CD4-positive, alpha-beta T cell treated with Interleukin-6 at 100 ng/mL for 8 hours (primary cell): Measurements from ENCODE around the gene NGEF.
"Not testable (repeated sequence)": the region's sequence is repeated elsewhere in the genome, so short reads cannot be mapped to it uniquely, and the experiment has no call there.

Source experiments
- DNase-seq: peaks from one replicate; pipeline ENCODE4 v3.0.0-alpha.2; 2020; ENCODE audit warnings: mixed read lengths, low spot score

The NGEF gene

GRCh38 chr2:232870766-232871371, 142.2 kb downstream of the NGEF start:
- no peak for DNase-seq

- DNase-seq: no peak
Measured at GRCh38 chr2:232870018-232870765, 142.9 kb downstream of the NGEF start, which contains the start of gene SNORC. TSS of gene SNORC (plus strand) at chr2:232870264. CDS start at chr2:232870342, 78 bp downstream.

DNA sequence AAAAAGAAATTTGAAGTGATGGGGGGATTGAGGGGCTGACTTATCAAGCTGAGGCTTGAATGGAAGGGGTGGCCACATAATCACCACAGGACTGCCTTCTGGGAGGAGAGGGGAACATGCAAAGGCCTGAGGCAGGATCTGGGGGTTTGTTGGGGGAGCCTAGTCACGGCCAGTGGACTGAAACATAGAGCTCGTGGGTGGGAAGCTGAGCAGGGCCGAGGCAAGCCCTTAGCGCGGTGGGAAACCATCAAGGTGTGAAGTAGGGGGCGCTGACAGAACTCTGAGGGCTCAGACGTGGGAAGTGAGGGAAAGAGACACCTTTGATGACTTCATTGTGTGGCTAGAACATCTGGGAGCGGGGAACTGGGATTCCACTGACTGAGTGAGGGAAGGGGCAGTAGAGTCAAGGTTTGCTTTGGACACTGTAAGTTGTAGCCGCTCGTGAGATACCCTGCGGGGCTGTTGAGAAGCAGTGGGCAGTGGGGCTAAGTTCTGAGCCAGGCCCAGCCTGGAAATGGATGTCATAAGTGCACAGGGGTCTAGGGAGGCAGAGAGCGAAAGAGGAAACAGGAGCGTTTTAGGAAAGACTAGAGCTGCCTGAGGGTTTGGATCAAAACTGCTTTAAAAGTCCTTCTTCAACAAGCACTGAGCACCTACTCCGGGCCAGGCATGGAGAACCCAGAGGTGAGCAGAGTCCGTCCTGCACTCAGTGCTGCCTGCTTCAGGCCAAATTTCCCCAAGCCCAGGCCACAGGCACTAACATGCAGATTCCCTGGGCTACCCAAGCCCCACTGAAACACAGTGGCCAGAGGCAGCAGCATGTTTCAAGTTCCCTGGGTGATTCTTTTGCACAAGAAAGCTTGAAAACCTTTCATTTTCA, 143.7 kb downstream of the NGEF start:
- no peak for DNase-seq

GRCh38 chr2:232866104-232866503, 147.0 kb downstream of the NGEF start:
- DNase-seq: no peak

DNA sequence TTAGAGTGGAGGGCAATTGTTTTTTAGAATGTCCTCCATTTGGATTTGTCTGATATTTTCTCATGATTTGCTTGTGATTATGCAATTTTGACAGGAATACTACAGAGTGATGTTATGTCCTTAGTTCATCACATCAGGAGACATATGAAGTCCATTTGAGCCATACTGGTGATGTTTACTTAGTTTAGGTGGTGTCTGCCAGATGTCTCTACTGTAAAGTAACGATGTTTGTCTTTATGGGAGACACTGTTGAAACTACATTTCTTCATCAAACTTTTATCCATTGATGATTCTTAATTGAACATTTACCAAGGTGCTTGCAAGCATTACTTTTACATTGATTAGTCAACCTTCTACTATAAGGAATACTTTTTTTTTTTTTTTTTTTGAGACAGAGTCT, 147.9 kb downstream of the NGEF start:
- no peak for DNase-seq

DNA sequence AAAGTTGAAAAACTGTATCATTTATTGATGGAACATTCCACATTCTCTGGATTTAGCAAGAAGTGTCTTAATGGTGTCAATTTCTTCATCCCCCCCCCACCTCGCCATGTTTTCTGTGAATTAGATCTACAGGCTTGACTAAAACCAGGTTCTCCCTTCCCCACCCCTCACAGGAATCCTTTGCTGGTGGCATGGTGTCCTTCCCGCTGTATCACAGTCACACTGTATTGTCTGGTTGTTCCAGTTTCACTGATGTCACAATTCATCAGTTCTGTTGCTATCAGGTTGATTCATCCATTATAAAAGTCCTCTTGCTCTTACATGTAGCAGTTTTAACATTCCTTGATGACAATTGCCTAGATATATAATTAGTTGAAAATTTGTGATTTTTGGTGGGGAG, 149.1 kb downstream of the NGEF start:
- no peak for DNase-seq

DNA sequence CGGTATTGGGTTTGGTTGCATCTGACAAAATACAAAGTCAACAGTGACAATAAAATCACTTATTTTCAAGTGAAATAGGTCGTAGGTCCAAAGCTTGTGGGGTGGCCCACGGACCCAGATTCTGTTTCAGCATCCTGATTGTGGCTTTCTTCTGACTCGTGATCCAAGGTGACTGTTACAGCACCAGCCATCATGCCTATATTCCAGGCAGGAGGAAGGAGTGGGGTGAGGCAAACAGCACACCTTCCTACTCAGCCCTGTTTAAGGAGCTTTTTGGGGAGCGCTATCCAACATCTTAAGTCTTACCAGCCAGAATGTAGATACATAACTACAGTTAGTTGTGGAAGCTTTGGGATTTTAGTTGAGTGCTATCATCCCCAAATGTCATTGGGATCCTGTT, 151.7 kb downstream of the NGEF start:
- DNase-seq: no peak

DNA sequence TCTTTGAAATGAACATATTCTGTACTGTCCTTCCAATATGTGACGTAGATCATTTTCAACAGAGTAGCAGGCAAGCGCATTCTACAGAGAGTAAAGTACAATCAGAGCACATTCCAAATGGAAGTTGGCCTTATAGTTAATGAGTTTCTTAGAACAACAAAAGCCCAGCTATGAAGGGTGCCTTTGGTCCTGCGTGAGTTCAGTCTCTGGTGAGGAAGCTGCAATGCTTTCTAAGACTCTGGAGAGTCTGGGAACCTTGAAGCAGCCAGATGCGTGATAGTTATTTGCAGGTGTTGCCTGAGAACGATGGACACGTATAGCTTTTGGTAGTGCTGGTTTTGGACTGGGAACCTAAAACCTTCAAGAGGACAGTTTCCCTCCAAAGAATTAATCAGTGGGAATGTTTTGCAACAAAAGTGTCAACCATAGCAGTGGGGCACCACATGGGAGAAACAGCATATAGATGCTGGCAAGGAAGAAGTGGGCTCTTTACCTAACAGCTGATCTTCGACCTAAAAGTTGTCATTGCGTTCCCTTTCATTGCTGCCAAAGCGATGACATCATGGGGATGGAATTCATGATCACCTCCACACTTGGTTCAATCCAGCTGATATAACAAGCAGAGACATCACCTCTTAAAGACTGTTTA, 152.3 kb downstream of the NGEF start:
- DNase-seq: no peak

DNA sequence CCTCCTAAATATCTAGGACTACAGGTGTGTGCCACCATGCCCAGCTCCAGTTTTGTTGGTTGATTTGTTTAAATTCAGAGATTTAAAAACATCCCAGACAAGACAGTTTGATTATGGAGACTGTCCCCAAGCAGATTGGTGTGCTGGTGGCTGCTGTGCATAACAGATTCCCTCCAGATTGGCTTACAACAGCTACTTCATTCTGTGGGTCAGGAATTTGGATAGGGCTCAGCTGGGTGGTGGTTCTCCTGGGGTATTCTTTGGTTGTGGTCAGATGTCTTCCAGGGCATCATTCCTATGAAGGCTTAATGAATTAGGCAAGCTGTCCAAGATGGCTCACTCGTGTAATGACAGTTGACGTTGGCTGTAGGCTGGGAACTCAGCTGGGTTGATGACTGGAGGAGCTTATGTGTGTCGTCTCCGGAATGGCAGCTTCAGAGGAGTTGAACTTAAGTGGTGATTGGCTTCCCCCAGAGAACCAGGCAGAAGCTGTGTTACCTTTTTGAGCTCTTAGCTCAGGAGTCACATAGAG, 153.6 kb downstream of the NGEF start:
- no peak for DNase-seq

DNA sequence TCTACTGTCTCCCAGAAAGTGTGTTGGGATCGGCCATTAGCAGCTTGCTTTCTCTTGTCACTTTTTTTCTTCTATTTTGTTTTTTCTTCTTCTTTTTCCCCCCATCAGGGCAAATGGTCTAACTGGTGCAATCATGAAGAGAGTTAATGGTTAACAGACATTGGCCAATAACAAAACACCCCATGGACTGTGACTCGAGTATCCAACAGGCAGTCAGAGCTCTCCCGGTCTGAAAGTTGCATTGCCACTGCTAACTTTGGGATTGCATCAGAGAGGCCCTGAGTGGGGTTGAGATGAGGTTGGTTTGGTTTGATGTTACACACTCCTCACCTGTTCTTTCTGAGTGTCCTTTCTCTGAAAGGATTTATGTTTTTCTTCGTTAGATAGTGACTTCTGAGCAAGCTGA, 155.9 kb downstream of the NGEF start:
- no peak for DNase-seq

- no peak for DNase-seq
Measured at GRCh38 chr2:232854082-232854481, 159.0 kb downstream of the NGEF start.

GRCh38 chr2:232852676-232853075, 160.4 kb downstream of the NGEF start:
- no peak for DNase-seq

DNA sequence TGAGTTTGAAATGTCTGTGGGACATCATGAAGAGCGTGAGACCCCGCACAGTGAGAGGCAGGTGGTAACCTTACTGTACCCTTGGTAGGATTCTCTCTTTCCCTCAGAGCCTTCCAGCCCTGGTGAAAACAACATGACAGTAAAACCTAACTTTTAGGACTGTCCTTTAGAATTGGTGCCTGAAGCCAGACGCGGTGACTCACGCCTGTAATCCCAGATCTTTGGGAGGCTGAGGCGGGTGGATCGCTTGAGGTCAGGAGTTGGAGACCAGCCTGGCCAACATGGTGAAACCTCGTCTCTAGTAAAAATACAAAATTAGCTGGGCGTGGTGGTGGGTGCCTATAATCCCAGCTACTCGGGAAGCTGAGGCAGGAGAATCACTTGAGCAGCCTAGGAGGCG, 161.0 kb downstream of the NGEF start:
- DNase-seq: not testable (repeated sequence)

DNA sequence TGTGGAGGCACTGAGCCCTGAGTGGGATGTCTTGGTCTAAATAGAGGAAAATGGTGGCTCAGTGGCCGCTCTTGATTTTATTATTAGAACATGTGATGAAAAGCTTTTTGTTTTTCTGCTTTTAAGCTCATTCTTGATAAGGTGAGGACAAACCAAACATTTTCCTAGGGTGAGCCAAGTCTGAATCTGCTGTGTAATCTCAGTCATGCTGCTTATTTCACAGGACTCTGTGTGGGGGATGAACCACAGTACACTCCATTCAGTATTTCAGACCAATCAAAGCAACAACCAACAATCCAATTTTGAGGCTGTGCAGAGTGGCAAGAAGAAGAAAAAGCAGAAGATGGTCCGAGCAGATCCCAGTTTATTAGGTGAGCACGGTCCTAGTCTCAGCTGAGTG, 163.0 kb downstream of the NGEF start:
- DNase-seq: no peak

DNA sequence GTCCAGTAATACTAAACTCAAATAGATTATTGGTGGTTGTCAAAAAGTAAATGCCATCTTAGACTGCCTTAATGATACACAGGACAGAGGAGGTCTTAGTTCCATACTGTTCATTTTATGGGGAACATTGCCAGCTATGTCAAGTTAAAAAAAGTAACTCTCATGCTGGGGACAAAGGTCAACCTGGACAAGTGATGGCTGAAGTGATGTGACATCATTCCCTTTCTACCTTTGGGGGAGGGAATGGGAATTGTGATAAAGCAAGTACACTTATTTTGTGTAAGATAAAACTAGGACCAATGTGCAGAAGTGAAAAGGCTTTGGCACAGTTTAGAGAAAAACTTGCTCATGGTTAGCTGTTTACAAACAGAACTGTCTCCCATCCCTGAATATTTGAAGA, 167.0 kb downstream of the NGEF start:
- no peak for DNase-seq

- no peak for DNase-seq
Measured at GRCh38 chr2:232843834-232844233, 169.2 kb downstream of the NGEF start.

- no peak for DNase-seq
Measured at GRCh38 chr2:232842689-232843088, 170.4 kb downstream of the NGEF start.

GRCh38 chr2:232839411-232840079, 173.5 kb downstream of the NGEF start:
- DNase-seq: no peak

DNA sequence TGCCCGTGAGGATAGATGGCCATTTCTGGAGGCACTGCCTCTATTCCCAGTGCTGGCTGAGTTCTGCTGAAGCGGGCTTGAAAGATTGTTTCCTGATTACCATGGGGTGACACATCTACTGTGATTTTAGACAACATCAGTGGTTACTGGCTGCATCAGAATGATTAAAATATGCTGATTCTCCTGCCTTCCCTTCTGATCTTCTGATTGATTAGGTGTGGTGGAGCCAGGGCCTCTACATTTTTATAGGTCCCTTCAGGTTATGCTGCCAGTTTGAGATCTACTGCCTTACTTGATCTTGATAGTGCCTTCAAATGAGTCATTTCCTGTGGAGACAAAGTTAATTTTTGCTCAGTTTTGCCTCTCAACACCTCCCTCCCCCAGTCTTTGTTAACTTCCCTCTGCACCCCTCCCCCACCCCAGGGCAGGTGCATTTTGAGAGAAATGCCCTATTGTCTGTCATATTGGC, 174.6 kb downstream of the NGEF start:
- peak; percentile 73 for DNase-seq

- DNase-seq: no peak
Measured at GRCh38 chr2:232836934-232837333, 176.1 kb downstream of the NGEF start.

DNA sequence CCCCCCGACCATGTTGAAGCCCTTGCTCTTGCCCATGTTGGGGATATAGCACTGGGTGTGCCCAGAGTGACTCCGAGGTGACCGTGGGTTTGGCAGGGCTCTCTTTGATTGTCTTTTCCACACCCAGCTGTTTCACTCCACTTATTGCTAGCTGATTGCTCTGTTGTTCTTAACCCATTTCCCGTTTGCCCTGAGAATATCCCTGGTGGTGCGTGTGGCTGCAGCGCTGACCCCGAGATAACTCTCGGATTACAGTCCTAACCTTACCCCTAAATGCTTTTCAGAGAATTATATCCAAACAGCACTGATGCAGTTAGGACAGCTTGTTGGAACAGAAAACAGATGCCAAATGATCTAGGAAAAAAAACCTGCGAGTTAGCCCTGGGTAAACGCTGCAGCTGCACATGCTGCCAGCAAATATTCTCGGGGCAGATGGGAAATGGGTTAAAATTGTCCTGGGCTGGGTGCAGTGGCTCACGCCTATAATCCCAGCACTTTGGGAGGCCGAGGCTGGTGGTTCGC, 177.3 kb downstream of the NGEF start:
- no peak for DNase-seq
